OCI-LY7 (cell line): Measurements from ENCODE around the gene LGSN.

Source experiments
- EZH2phosphoT487 ChIP-seq: fragments of 200-600 bp; sonication (generic); IDR thresholded peaks from 2 replicates; pipeline ENCODE4 v1.6.1; 2018; ENCODE audit warnings: low read depth, borderline replicate concordance, mild to moderate bottlenecking, mixed run types, antibody characterized with exemption, low read length, moderate library complexity, mixed read lengths
- TF ChIP-seq, protein P1 (sequence below): fragments of 200-600 bp; sonication (generic); conservative IDR thresholded peaks from 2 replicates; pipeline ENCODE4 v1.5.1; 2014; ENCODE audit warnings: mild to moderate bottlenecking, antibody characterized with exemption, low read length, moderate library complexity, mixed read lengths

GRCh38 chr6:63267828-63268227 is 52.0 kb downstream of the LGSN start:
- no peak for TF ChIP-seq EZH2phosphoT487
- TF ChIP-seq, protein P1, sequence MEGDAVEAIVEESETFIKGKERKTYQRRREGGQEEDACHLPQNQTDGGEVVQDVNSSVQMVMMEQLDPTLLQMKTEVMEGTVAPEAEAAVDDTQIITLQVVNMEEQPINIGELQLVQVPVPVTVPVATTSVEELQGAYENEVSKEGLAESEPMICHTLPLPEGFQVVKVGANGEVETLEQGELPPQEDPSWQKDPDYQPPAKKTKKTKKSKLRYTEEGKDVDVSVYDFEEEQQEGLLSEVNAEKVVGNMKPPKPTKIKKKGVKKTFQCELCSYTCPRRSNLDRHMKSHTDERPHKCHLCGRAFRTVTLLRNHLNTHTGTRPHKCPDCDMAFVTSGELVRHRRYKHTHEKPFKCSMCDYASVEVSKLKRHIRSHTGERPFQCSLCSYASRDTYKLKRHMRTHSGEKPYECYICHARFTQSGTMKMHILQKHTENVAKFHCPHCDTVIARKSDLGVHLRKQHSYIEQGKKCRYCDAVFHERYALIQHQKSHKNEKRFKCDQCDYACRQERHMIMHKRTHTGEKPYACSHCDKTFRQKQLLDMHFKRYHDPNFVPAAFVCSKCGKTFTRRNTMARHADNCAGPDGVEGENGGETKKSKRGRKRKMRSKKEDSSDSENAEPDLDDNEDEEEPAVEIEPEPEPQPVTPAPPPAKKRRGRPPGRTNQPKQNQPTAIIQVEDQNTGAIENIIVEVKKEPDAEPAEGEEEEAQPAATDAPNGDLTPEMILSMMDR: no peak
